Neuronal stem cell (in vitro differentiated cells): ENCODE measurements around the gene PBX4. TPM values are rescaled to one million over a fixed set of nuclear protein-coding genes. Genes with fewer than 3 reads are reported as not detected.
"Not testable (repeated sequence)": the region's sequence is repeated elsewhere in the genome, so short reads cannot be mapped to it uniquely, and the experiment has no call there.

Experiments used
- DNase-seq: peaks from one replicate; pipeline ENCODE4 v3.0.0-alpha.2; 2013; ENCODE audit warnings: low spot score
- H2AFZ ChIP-seq: one replicate; pipeline ENCODE4 v1.6.1; 2013; ENCODE audit warnings: mild to moderate bottlenecking, low read length, inconsistent platforms
- H2AK5ac ChIP-seq: 2 replicates; pipeline ENCODE4 v1.6.1; 2013; ENCODE audit warnings: low read depth, mild to moderate bottlenecking, inconsistent platforms, low read length, moderate library complexity, mixed read lengths
- H2BK120ac ChIP-seq: 2 replicates; pipeline ENCODE4 v1.6.1; 2013; ENCODE audit warnings: low read depth, mild to moderate bottlenecking, inconsistent platforms, low read length, moderate library complexity, mixed read lengths
- H2BK12ac ChIP-seq: one replicate; pipeline ENCODE4 v1.6.1; 2013; ENCODE audit warnings: low read length, inconsistent platforms
- H2BK15ac ChIP-seq: 2 replicates; pipeline ENCODE4 v1.6.1; 2013; ENCODE audit warnings: mild to moderate bottlenecking, low read length, inconsistent platforms, mixed read lengths
- H2BK5ac ChIP-seq: one replicate; pipeline ENCODE4 v1.6.1; 2013; ENCODE audit warnings: inconsistent platforms, mild to moderate bottlenecking, low read length, moderate library complexity
- H3K14ac ChIP-seq: one replicate; pipeline ENCODE4 v1.6.1; 2013; ENCODE audit warnings: low read length, inconsistent platforms
- H3K18ac ChIP-seq: 2 replicates; pipeline ENCODE4 v1.6.1; 2013; ENCODE audit warnings: low read length, inconsistent platforms
- H3K23ac ChIP-seq: 2 replicates; pipeline ENCODE4 v1.6.1; 2013; ENCODE audit warnings: low read depth, mild to moderate bottlenecking, mixed read lengths, low read length, inconsistent platforms; ENCODE audit not compliant: poor library complexity
- H3K27ac ChIP-seq: replicated peaks from 3 replicates; pipeline ENCODE4 v1.5.1; 2013; ENCODE audit warnings: low read length, inconsistent platforms
- H3K27me3 ChIP-seq, 3 experiments: 2 replicates each; pipeline ENCODE4 v1.6.1; 2013; ENCODE audit warnings: low read length in 3 of 3, mild to moderate bottlenecking in 2 of 3, inconsistent platforms in 1 of 3, low read depth in 1 of 3, mixed read lengths in 1 of 3, moderate library complexity in 1 of 3; ENCODE audit not compliant: control insufficient read depth in 3 of 3, insufficient read depth in 3 of 3
- H3K36me3 ChIP-seq, 2 donors: replicated peaks in 1 of 2; 2 replicates each; pipeline ENCODE4 v1.6.1; 2013; ENCODE audit warnings: low read length in 2 of 2; ENCODE audit not compliant: control insufficient read depth in 2 of 2, insufficient read depth in 2 of 2
- H3K4ac ChIP-seq: 2 replicates; pipeline ENCODE4 v1.6.1; 2013; ENCODE audit warnings: inconsistent platforms, mild to moderate bottlenecking, low read length, moderate library complexity
- H3K4me1 ChIP-seq, 2 donors: 1 replicate in 1 of 2; 2 replicates in 1 of 2; pipeline ENCODE4 v1.6.1; 2013; ENCODE audit warnings: low read length in 2 of 2, low read depth in 1 of 2; ENCODE audit not compliant: control insufficient read depth in 2 of 2, insufficient read depth in 1 of 2
- H3K4me2 ChIP-seq: one replicate; pipeline ENCODE4 v1.6.1; 2013; ENCODE audit warnings: mild to moderate bottlenecking, low read length, inconsistent platforms; ENCODE audit not compliant: insufficient read depth, poor library complexity, severe bottlenecking
- H3K4me3 ChIP-seq, 2 donors: 2 replicates each; pipeline ENCODE4 v1.5.1; 2013; ENCODE audit warnings: low read length in 2 of 2, mild to moderate bottlenecking in 2 of 2, inconsistent platforms in 1 of 2, moderate library complexity in 1 of 2
- H3K79me1 ChIP-seq: one replicate; pipeline ENCODE4 v1.6.1; 2013; ENCODE audit warnings: low read depth, mild to moderate bottlenecking, inconsistent platforms, low read length, moderate library complexity
- H3K9ac ChIP-seq: one replicate; pipeline ENCODE4 v1.6.1; 2013; ENCODE audit warnings: mild to moderate bottlenecking, low read depth, low read length, inconsistent platforms; ENCODE audit not compliant: poor library complexity
- H3K9me3 ChIP-seq, 2 donors: replicated peaks in 1 of 2; 2 replicates each; pipeline versions ENCODE3 to v1.6.1; 2013; ENCODE audit warnings: low read length in 2 of 2, mild to moderate bottlenecking in 2 of 2, inconsistent platforms in 1 of 2, low read depth in 1 of 2, mixed read lengths in 1 of 2, moderate library complexity in 1 of 2; ENCODE audit not compliant: control insufficient read depth in 2 of 2, insufficient read depth in 1 of 2
- H4K8ac ChIP-seq: one replicate; pipeline ENCODE4 v1.6.1; 2013; ENCODE audit warnings: low read depth, mild to moderate bottlenecking, inconsistent platforms, low read length, moderate library complexity
- H4K91ac ChIP-seq: one replicate; pipeline ENCODE4 v1.6.1; 2013; ENCODE audit warnings: low read length, low read depth, mild to moderate bottlenecking, inconsistent platforms; ENCODE audit not compliant: poor library complexity
- WGBS, 2 donors: extraction: QIAGEN DNeasy Blood & Tissue Kit; methylation state at CpG; one replicate each; pipeline ENCODE4 v1.1.7; 2013; ENCODE audit warnings: missing lambda C conversion rate in 2 of 2, mixed read lengths in 1 of 2; ENCODE audit not compliant: insufficient read length in 2 of 2, insufficient replicate concordance in 1 of 2; ENCODE audit errors: extremely low coverage in 2 of 2; 5-methylcytosine and 5-hydroxymethylcytosine counted together
- polyA plus RNA-seq, 2 experiments: library from polyadenylated mRNA; stranded (reverse); fragments of 200-250 nt; gene quantifications; one replicate each; pipeline ENCODE4 v1.2.3, GENCODE V29; 2013

PBX4 gene, protein sequence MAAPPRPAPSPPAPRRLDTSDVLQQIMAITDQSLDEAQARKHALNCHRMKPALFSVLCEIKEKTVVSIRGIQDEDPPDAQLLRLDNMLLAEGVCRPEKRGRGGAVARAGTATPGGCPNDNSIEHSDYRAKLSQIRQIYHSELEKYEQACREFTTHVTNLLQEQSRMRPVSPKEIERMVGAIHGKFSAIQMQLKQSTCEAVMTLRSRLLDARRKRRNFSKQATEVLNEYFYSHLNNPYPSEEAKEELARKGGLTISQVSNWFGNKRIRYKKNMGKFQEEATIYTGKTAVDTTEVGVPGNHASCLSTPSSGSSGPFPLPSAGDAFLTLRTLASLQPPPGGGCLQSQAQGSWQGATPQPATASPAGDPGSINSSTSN
- 6.9 TPM for polyA plus RNA-seq (2013, experiment 1 of 2)
- polyA plus RNA-seq (2013, experiment 2 of 2) = 7.0 TPM

DNA sequence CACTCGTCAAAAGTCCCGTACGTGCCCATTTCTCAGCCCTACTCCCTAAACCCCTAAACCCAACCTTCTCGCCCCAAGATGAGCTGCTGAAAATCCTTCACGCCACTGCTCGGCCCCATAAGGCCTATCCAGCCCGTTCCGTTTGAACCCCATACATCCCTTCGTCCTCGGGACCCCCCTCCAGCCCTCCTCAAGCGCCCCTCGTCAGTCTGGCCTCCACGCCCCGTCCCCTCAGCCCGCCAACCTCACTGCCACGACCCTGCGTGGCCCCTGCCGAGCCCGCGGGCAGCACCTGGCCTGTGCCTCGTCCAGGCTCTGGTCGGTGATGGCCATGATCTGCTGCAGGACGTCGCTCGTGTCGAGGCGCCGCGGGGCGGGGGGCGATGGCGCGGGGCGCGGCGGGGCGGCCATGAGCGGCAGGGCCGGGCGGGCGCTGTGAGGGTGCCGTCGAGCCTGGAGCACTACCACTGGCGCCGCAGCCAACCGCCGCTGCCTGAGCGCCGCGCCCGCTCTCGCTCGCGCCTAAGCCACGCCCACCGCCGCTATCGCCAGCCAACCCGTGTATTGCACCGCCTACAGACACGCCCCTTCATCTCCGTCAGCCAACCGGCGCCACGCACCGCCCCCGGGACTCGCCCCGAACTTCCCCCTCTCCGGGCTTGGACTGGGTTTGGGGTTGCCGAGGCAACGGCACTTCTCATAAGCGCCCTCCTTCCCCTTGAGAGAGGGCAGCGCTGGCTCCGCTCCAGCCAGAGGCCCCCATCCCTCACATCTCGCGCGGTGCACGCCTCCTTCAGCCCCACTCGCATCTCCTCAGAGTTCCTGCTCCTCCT lies at the start of gene PBX4:
Gene PBX4, minus strand, starts transcription at position 469 of the 833 bp plus-strand sequence. Its CDS starts 58 bp downstream, at position 411.
- Histone ChIP-seq H3K23ac (peak within 1 kb of the TSS; percentile 96), H2BK12ac (no peak within 1 kb of the TSS), H3K4me2 (peak within 1 kb of the TSS; percentile 91), H4K91ac (no peak within 1 kb of the TSS), H2BK15ac (peak within 1 kb of the TSS; percentile 49), H2AFZ (peak within 1 kb of the TSS; percentile 90), H3K9ac (peak within 1 kb of the TSS; percentile 97), H2BK120ac (no peak within 1 kb of the TSS), H3K4me3 (peak within 1 kb of the TSS; percentile 72 to 85), H3K27ac (no peak within 1 kb of the TSS), H4K8ac (no peak within 1 kb of the TSS), H3K36me3 (peaks cover 0 to under 1% of the 10 kb centered on the region in 2 donors), H2AK5ac (peak within 1 kb of the TSS; percentile 68), H2BK5ac (no peak within 1 kb of the TSS), H3K18ac (peak within 1 kb of the TSS; percentile 98), H3K9me3 (no peaks in the 10 kb centered on the region), H3K4me1 (peaks cover 5% of the 10 kb centered on the region in 2 donors), H3K4ac (no peak within 1 kb of the TSS), H3K27me3 (no peaks in the 10 kb centered on the region), H3K79me1 (no peaks in the 10 kb centered on the region), H3K14ac (peak within 1 kb of the TSS; percentile 71)
- no CpG with 5 or more reads among the region's 80 CpGs for WGBS, 2 donors
- peak; percentile 93 for DNase-seq

DNA sequence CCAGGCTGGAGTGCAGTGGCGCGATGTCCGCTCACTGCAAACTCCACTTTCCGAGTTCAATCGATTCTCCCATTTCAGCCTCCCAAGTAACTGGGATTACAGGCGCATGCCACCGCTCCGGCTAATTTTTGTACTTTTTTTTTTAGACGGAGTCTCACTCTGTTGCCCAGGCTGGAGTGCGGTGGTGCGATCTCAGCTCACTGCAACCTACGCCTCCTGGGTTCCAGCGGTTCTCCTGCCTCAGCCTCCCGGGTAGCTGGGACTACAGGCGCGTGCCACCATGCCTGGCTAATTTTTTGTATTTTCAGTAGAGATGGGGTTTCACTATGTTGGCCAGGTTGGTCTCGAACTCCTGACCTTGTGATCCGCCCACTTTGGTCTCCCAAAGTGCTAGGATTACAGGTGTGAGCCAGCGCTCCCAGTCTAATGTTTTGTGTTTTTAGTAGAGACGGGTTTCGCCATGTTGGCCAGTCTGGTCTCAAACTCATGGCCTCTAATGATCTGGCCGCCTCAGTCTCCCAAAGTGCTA lies 47.0 kb upstream of the PBX4 start:
- H2BK12ac ChIP-seq, H3K9me3 ChIP-seq, H3K4me3 ChIP-seq, H2AK5ac ChIP-seq, H3K4me2 ChIP-seq, H3K18ac ChIP-seq, H4K8ac ChIP-seq, H3K27ac ChIP-seq, H2BK15ac ChIP-seq, H3K23ac ChIP-seq, H2BK120ac ChIP-seq, H4K91ac ChIP-seq, H3K9ac ChIP-seq, H3K4ac ChIP-seq, DNase-seq, H2AFZ ChIP-seq, H3K27me3 ChIP-seq, H2BK5ac ChIP-seq, H3K14ac ChIP-seq: not testable (repeated sequence)
- peaks cover 14 to 20% of the 10 kb centered on the region in 2 donors for H3K4me1 ChIP-seq
- WGBS, 2 donors = no CpG with 5 or more reads among the region's 22 CpGs
- H3K36me3 ChIP-seq = peaks cover 4 to 18% of the 10 kb centered on the region in 2 donors
- peaks cover 14% of the 10 kb centered on the region for H3K79me1 ChIP-seq

DNA sequence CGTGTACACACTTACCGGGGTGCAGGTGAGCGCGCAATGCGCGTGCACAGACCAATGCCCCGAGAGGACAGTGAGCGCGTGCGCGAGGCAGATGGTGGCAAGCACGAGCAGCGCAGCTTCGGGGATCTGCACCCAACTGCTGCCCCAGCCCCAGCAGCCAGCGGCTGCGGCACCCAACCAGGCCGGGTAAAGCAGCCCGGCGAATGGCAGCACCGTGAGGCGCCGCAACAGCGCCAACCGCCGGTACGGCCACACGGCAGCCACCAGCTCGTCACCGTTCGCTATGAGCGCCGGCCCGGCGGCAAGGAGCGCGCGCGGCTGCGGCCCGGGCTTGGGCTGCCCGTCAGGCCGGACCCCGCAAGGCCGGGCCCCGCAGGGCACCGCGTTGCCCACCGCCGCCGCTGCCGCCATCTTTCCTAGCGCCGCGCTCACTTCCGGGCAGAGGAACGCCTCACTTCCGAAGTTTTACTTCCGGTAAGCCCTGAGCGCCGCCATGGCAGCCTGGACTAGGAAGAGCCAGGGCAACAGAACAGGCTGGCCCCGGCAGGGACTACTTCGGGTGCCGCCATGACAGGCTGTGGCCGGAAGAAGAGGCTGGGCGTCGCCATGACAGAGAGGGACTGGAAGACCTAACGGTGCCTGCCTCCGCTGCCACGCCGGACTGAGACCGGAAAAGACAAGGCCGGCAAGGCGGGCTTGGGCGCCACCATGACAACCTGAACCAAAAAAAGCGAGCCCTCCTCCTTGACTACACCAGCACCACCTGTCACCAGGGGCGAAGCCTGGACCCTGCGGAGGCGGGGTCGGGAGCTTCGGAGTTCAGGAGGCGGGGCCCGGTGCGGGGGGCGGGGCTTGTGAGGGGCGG lies 45.0 kb upstream of the PBX4 start, which contains the start of gene ATP13A1:
Gene ATP13A1, minus strand, starts transcription at position 421 of the 865 bp plus-strand sequence. Its CDS starts 10 bp downstream, at position 411.
- Histone ChIP-seq H3K4me1 (peaks cover 14 to 18% of the 10 kb centered on the region in 2 donors), H2BK120ac (peak within 1 kb of the TSS; percentile 26), H2AK5ac (peak within 1 kb of the TSS; percentile 92), H3K18ac (peak within 1 kb of the TSS; percentile 89), H3K36me3 (peaks cover 16 to 31% of the 10 kb centered on the region in 2 donors), H2BK5ac (peak within 1 kb of the TSS; percentile 75), H4K8ac (peak within 1 kb of the TSS; percentile 45), H3K4me3 (peak within 1 kb of the TSS; percentile 88 to 97), H4K91ac (peak within 1 kb of the TSS; percentile 85), H2AFZ (peak within 1 kb of the TSS; percentile 92), H3K27me3 (no peaks in the 10 kb centered on the region), H3K14ac (peak within 1 kb of the TSS; percentile 39), H2BK12ac (no peak within 1 kb of the TSS), H2BK15ac (peak within 1 kb of the TSS; percentile 77), H3K9me3 (no peaks in the 10 kb centered on the region), H3K23ac (peak within 1 kb of the TSS; percentile 98), H3K4me2 (peak within 1 kb of the TSS; percentile 99), H3K79me1 (peaks cover 8% of the 10 kb centered on the region), H3K27ac (peak within 1 kb of the TSS; percentile 95), H3K4ac (no peak within 1 kb of the TSS), H3K9ac (peak within 1 kb of the TSS; percentile 96)
- peak; percentile 92 for DNase-seq
- WGBS, 2 donors = no CpG with 5 or more reads among the region's 85 CpGs
